NCI-H748 treated with DMSO at 0.1 percent for 48 hours (cell line): ENCODE data around the gene MAMDC4.
"Not testable (repeated sequence)": the region's sequence is repeated elsewhere in the genome, so short reads cannot be mapped to it uniquely, and the experiment has no call there.

Experiments used
- DNase-seq: peaks from one replicate; lab custom pipeline; 2025; lab: John Stamatoyannopoulos, UW

Gene MAMDC4

DNA sequence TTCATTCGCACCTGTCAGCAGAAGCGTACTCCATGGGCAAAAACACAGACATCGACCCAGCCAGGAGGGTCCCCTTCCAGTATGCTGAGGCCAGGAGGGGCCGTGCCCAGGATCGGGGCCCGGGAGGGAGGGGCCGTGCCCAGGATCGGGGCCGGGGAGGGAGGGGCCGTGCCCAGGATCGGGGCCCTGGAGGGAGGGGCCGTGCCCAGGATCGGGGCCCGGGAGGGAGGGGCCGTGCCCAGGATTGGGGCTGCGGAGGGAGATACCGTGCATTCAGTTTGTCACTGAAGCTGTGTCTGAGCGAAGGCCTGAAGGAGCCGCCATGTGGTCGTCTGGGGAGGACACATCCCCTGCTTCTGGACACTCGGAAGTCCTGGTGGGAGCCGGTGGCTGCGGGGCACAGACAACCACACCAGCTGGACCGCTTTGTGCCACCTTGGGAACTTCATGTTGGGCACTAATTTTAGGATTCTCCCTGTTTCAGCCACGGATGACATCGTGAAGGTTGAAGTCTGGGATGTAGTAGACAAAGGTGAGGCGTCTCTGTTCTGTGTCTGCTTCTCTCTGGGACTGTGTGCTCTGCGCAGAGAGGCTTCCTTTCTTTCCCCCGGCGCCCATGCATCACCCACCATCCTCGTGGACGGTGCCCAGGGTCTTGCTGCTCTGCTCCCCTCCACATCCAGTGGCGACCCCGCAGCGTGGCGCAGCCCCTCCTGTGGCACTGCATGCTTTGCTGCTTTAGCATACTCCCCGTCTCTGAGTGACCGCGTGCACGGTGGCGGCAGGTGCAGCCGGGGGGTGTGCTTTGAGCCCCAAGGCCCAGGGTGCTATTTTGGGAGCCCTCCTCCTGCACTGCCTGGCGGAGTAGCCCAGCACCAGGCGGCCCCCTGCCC lies 26.6 kb upstream of the MAMDC4 start:
- DNase-seq = no peak

DNA sequence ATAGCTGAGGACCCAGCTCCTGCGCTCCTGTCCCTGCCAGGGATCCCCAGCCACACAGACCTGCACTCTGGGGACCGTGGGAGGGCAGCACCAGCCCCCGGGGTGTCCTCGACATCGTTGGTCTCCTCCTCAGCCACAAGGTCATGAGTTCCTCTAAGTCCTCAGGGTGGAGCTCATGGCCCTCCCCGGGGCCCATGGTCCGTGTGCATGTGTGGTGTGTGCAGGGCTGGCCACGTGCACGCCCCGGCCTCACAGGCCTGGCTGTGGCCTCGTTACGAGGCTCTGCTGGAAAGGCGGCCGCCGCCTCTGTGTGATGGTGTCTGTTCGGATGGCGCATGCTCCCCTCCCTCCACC lies 26.0 kb upstream of the MAMDC4 start:
- DNase-seq = no peak

- no peak for DNase-seq
These were observed 25.2 kb upstream of the MAMDC4 start for GRCh38 chr9:136826703-136827582.

DNA sequence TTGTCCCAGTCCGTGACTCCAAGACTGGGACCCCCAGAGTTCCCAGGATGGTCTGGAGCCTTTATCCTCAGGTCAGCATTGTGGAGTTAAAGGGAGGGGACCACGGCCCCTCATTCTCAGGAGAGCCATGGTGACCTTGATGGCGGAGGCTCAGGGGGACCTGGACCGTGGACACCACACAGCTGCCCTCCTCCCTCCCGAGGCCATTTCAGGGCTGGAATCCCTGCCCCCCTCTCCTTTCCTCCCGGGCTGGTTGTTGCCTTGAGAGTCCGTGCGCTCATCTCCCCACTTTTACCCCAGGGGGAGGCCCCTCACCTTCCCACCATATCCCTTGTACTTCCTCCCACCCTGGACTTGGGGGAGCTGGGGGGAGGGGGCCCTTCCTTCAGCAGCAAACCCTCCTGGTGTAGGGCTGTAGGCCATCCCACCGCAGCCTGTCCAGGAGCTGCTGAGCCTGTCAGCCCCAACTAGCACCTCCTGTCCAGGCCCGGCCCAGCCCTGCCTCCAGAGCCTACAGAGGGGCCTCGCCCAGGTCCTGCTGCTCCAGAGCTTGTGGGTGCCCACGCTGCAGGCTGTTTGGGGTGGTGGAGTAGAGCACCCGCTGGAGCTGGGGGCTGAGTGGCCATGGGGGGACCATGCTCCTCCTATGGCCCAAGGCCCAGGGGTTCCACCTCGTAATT lies 24.2 kb upstream of the MAMDC4 start:
- no peak for DNase-seq

- DNase-seq = no peak
These were observed 23.5 kb upstream of the MAMDC4 start for GRCh38 chr9:136828474-136829140.

GRCh38 chr9:136829412-136829811 lies 22.7 kb upstream of the MAMDC4 start:
- DNase-seq = no peak

DNA sequence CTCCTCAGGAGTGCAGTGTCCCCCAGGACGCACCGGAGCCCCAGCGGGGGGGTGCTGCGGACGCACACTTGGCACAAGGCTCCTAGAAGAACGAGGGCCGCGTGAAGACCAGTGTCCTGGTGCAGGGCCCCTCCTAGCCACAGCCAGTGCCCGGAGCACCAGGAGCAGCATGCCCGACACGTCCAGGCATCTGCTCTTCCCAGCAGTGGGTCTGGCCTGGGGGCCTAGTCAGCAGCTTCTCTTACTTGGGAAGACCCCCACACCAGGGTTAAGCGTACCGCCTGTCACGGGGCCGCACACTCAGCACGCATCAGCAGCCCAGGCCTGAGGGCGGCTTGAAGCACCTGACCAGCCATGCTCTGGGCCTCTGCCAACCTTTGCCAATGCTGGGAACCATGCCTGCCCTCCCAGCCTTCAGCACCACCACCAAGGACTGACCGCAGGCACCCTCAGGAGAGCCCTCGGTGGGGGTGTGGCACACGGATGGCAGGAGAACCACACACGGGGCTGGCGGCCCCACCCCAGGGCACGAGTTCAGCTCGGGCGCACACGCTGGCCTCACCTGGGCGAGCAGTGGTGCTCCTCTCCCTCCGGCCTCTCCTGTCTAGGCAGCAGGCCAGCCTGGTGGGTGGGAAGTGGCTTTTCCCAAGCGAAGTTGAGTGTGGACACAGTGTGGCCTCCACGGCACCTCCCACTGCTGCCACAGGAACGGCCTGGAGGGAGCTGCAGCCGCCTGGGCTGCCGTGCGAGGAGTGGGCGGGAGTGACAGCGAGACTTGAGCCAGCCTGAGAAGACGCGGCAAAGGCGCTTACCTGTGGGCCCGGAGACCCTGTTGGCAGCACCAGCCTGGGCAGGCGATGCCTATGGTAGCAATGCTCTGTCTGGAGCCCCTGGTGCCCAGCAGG lies 21.9 kb upstream of the MAMDC4 start:
- DNase-seq = no peak

- DNase-seq = no peak
These were observed 21.0 kb upstream of the MAMDC4 start for GRCh38 chr9:136831002-136831719.

DNA sequence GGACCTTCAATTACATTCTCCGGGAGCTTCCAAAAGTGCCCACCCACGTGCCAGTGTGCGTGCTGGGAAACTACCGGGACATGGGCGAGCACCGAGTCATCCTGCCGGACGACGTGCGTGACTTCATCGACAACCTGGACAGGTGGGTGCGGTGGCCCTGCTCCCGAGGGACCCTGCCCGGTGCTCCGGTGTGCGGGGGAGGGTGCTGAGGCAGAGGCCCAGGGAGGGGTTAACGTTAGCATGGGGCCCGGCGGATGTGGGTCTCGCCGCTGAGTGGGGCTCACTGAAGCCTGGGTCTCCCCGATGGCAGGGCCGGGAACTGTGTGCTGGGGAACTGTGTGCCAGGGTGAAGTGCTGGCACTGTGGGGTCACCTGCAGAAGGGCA lies 20.4 kb upstream of the MAMDC4 start:
- no peak for DNase-seq

GRCh38 chr9:136832581-136832980 lies 19.6 kb upstream of the MAMDC4 start:
- no peak for DNase-seq

- DNase-seq = not testable (repeated sequence)
These were observed 18.6 kb upstream of the MAMDC4 start for GRCh38 chr9:136833381-136834048.

DNA sequence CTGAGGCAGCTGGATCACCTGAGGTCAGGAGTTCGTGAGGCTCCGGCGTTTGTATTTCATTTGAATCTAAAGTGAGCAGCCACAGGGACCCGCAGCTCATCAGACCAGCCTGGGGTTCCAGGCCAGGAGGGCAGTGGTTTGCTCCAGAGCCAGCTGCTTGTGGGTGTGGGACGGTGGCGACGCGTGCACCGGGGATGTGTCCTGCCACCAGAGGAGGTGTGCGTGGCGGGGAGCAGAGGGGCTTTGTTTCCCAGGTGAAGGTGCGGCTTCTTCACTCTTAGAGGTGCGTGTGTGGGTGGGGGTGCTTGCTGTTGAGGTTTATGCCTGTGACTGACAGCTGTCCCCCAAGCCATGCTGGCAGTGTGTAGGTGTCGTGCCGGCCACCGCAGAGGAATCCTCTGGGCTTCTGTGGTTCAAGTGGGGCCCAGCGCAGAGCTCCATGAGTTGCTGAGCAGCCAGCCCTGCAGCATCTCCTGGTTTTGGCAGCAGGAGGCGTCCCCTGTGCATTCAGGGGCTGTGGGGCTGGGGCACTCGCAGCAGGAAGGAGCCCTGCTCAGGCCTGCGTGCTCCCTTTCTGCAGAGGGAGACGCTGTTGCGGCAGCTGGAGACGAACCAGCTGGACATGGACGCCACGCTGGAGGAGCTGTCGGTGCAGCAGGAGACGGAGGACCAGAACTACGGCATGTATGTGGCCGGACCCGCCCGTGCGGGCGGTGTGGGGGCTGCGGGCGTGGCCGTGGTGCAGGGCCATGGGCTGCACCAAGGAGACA lies 16.8 kb upstream of the MAMDC4 start:
- DNase-seq = no peak

GRCh38 chr9:136835932-136836904 lies 15.9 kb upstream of the MAMDC4 start:
- DNase-seq = no peak

- DNase-seq = no peak
These were observed 14.8 kb upstream of the MAMDC4 start for GRCh38 chr9:136837146-136837855.

- DNase-seq = not testable (repeated sequence)
These were observed 14.3 kb upstream of the MAMDC4 start for GRCh38 chr9:136837856-136838277.

DNA sequence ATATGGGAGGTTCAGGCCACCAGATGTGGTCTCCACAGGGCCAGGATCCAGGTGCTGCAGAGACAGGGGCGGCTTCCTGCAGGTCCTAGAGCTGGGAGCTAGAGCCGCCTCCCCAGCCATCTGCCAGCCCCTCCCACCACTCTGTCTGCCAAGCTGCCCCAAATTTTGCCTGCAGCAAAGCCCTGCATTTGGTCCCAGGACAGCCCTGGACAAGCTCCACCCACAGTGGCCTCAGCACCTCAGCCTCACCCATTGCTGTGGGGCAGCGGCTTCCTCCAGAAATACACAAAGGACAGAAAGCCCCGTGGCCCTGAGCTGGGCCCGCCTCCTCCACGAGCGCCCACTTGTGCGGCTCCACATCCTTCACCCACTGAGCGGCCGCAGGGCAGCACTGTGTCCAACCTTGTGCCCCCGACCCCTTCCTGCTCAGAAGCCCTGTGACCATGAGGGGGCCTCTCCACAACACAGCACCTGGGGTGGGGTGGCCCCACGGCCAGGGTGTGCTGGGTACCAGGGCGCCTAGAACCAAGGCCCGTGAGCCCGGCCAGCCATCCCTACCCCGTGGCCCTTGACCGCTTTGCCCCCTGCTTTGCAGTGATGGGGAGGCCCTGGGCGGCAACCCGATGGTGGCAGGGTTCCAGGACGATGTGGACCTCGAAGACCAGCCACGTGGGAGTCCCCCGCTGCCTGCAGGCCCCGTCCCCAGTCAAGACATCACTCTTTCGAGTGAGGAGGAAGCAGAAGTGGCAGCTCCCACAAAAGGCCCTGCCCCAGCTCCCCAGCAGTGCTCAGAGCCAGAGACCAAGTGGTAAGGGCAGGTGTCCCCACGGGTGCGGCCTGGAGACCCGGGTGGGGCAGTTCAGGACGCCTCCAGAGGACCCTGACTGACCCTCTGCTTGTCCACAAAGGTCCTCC lies 13.6 kb upstream of the MAMDC4 start:
- no peak for DNase-seq
